BE2C (cell line): Measurements from ENCODE around the gene SCG2.

Source experiments
- DNase-seq: peaks from one replicate; pipeline ENCODE4 v3.0.0-alpha.2; 2020
- H3K27me3 ChIP-seq: fragments of 250-450 bp; sonication (Bioruptor Pico); 2 replicates; pipeline ENCODE4 v1.5.1; 2020; ENCODE audit warnings: mild to moderate bottlenecking
- H3K36me3 ChIP-seq: fragments of 250-450 bp; sonication (Bioruptor Pico); 2 replicates; pipeline ENCODE4 v1.5.1; 2020; ENCODE audit warnings: mild to moderate bottlenecking
- H3K4me1 ChIP-seq: fragments of 250-450 bp; sonication (Bioruptor Pico); 2 replicates; pipeline ENCODE4 v1.5.1; 2020
- H3K4me3 ChIP-seq: 2 replicates; pipeline ENCODE4 v1.5.1; 2011; ENCODE audit warnings: low read depth, low read length
- H3K9me3 ChIP-seq: fragments of 250-450 bp; sonication (Bioruptor Pico); 2 replicates; pipeline ENCODE4 v1.5.1; 2020
- CTCF ChIP-seq: IDR thresholded peaks from 2 replicates; pipeline ENCODE4 v1.5.1; 2012; ENCODE audit warnings: mild to moderate bottlenecking, low read depth, low read length

SCG2 gene

DNA sequence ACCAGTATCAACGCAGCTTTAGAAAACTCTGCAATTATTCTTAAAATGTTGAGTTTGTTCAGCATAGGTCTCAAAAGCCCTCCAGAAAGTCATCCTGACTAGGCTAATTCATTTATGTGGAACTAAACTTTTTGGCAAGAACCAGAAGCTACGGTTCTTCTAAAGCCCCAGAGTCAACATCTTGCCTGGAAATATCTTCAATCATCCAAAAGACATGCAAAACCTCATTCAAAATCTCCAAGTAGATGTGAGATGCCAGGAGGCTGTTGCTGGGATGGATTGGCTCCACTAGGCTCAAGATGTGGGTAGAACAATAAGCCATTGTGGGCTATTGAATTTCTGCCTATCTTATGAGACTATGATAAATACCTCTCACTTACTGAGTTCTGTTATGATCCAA is 2.1 kb upstream of the SCG2 start:
- Histone ChIP-seq H3K4me3 (no peak overlapping the region), H3K4me1 (peaks cover 7% of the 10 kb centered on the region), H3K9me3 (no peaks in the 10 kb centered on the region), H3K27me3 (no peaks in the 10 kb centered on the region), H3K36me3 (peaks cover 4% of the 10 kb centered on the region)
- no peak for DNase-seq
- TF ChIP-seq CTCF = no peak

- no peaks in the 10 kb centered on the region for H3K27me3 ChIP-seq
- H3K4me1 ChIP-seq = peaks cover 13% of the 10 kb centered on the region
- no peak for DNase-seq
- no peaks in the 10 kb centered on the region for H3K9me3 ChIP-seq
- no peak overlapping the region for H3K4me3 ChIP-seq
- peaks cover 14% of the 10 kb centered on the region for H3K36me3 ChIP-seq
- no peak for TF ChIP-seq CTCF
These were observed 811 bp upstream of the SCG2 start for GRCh38 chr2:223602972-223603371.

DNA sequence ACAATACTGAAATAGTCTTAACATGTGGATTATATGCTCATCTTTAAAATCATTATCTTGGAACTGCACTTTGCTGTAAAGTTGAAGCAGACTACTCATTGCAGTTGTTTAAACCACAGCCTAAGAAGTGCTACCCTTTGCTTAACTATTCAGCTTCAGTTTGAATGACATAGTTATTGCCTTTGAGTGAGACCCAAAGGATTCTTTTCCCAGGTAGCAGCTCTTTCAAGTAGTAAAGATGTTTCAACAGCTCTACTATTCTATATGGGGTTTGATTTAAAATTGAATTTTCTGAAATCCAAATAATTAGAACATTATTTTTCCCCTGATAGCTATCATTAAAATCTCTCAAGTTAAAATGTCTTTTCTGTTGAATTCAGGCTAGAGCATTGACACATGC is 1.1 kb downstream of the SCG2 start:
- Histone ChIP-seq H3K36me3 (peaks cover 33% of the 10 kb centered on the region), H3K4me1 (peaks cover 24% of the 10 kb centered on the region), H3K27me3 (no peaks in the 10 kb centered on the region), H3K4me3 (peak overlapping the region; percentile 92), H3K9me3 (no peaks in the 10 kb centered on the region)
- no peak for TF ChIP-seq CTCF
- no peak for DNase-seq

- no peak for DNase-seq
- TF ChIP-seq CTCF = no peak
- no peaks in the 10 kb centered on the region for H3K9me3 ChIP-seq
- no peaks in the 10 kb centered on the region for H3K27me3 ChIP-seq
- peak overlapping the region; percentile 92 for H3K4me3 ChIP-seq
- peaks cover 35% of the 10 kb centered on the region for H3K4me1 ChIP-seq
- peaks cover 38% of the 10 kb centered on the region for H3K36me3 ChIP-seq
These were observed 2.4 kb downstream of the SCG2 start for GRCh38 chr2:223599640-223600380.

DNA sequence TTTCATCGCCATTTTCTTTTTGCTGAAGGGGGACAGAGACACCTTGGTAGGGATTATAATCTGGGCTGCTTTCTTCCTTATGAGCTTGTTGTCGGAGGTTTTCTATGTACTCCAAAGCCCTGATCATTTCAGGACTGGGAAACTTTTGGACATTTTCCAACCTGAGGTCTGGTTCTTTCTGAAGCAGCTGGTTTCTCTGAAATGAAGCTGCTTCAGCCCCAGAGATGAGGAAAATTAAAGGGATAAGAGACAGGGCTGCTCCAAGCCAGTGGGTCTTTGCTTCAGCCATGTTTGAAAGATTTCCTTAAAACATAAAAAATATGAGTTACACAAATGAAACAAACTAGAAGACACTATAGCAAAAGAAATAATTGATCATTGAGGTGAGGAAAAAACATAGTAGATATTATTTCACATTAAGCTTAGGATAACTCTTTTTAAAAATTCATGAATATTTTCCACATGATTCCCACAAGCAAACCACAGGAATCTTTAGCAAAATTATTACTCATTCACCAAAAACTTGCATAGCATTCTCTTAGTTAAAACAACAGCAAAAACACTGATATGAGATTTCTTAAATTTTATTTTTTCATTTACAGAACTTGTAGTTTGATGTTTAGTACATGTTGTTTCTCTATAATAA is 3.0 kb downstream of the SCG2 start:
- Histone ChIP-seq H3K27me3 (no peaks in the 10 kb centered on the region), H3K4me3 (peak overlapping the region; percentile 92), H3K9me3 (no peaks in the 10 kb centered on the region), H3K36me3 (peaks cover 38% of the 10 kb centered on the region), H3K4me1 (peaks cover 40% of the 10 kb centered on the region)
- DNase-seq = peak; percentile 45
- TF ChIP-seq CTCF = no peak

DNA sequence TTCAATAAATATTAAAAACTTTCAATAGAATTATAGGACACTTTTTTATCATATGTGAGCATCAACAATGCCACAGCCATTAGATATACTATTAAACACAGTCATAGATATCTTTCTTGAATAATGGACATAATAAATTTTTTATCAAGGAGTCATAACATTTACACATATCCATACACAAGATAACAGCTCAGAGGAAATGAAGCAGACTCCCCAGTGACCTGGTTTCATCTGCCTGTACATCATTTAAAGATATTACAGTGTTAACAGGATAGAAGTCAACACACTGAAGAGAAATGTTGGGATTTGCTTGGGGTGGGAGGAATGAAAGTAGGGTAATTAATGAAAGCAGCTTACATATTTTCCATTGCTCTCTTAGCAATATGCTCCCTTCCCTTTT is 5.1 kb downstream of the SCG2 start:
- no peak for DNase-seq
- no peaks in the 10 kb centered on the region for H3K27me3 ChIP-seq

More for the DNA sequence above, 5.1 kb downstream of the SCG2 start:
- H3K36me3 ChIP-seq = peaks cover 38% of the 10 kb centered on the region
- H3K4me3 ChIP-seq = peak overlapping the region; percentile 92
- peaks cover 34% of the 10 kb centered on the region for H3K4me1 ChIP-seq
- no peak for TF ChIP-seq CTCF
- H3K9me3 ChIP-seq = no peaks in the 10 kb centered on the region
